Measurements from ENCODE around the gene FAM81A.
"Not testable (repeated sequence)": the region's sequence is repeated elsewhere in the genome, so short reads cannot be mapped to it uniquely, and the experiment has no call there.

FAM81A gene

GRCh38 chr15:59428898-59429297, 9.1 kb upstream of the FAM81A start:
- DNase-seq: not testable (repeated sequence)

GRCh38 chr15:59432389-59432788, 5.6 kb upstream of the FAM81A start:
- DNase-seq: no peak

- DNase-seq: no peak
Observed at GRCh38 chr15:59434481-59434880, 3.5 kb upstream of the FAM81A start.

DNA sequence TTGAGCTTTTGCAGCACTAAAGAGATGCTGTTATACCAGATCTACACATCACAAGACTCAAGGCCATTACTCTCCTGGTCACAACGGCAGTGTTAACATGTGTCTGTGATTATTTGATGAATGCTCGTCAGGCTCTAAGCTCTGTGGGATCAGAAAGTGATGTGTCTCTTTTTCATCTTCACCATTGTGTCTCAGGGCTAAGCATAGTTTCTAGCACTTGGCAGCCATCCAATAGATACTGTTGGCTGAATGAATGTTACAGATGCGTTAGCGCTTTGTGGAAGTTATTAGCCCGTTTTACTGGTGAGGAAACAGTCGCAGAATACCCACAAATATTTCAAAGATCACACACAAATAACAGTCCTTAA, 1.2 kb upstream of the FAM81A start:
- DNase-seq: peak; percentile 14

- DNase-seq: no peak
Observed at GRCh38 chr15:59437142-59437816, 707 bp upstream of the FAM81A start.

DNA sequence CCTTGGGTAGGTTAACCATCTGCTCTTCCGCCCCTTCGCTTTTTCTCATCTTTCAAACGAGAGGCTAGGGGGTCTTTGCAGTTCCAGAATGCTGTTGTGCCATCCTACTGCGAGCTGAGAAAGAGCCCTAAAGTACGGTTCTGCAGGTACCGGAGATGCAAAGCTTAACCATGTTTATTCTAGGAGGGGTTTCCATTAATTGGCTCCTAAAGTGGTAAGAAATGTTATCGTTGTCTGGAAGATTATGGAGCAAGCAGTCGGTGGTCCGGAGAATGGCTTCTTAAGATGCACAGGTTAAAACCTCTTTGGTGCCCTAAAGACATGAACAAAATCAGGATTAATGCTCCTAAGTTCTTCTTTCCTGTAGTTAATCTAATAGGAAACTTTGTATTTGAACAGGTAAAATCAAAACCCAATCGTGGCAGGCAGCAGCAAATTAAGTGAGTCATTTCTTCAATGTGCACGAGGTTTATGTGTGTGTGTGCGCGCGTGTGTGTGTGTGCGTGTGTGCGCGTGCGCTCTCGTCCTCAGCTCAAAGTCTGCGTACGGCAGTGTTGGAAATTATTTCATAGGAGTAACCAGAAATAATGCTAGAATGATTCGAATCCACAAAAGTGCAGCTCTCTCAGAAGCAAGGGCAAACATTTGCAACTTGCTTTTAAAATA, 772 bp downstream of the FAM81A start:
- no peak for DNase-seq

DNA sequence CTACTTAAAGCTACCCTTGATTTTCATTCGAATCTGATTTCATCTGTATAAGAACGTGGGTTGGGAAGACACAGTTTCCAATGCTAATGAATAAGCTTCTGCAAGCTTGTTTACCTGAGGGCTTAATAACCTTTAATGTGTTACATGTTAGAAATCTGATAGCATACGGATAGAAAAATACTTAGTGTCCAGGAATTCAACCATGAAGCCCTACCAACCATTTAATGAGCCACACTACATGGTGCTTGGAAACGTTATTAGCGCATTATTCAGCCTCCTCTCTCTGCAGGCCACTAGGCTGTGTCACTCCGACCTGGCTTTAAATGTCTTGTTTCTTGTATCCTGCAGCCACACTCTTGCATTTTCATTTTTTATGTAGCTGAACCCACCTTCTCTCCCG, 1.6 kb downstream of the FAM81A start:
- DNase-seq: no peak

DNA sequence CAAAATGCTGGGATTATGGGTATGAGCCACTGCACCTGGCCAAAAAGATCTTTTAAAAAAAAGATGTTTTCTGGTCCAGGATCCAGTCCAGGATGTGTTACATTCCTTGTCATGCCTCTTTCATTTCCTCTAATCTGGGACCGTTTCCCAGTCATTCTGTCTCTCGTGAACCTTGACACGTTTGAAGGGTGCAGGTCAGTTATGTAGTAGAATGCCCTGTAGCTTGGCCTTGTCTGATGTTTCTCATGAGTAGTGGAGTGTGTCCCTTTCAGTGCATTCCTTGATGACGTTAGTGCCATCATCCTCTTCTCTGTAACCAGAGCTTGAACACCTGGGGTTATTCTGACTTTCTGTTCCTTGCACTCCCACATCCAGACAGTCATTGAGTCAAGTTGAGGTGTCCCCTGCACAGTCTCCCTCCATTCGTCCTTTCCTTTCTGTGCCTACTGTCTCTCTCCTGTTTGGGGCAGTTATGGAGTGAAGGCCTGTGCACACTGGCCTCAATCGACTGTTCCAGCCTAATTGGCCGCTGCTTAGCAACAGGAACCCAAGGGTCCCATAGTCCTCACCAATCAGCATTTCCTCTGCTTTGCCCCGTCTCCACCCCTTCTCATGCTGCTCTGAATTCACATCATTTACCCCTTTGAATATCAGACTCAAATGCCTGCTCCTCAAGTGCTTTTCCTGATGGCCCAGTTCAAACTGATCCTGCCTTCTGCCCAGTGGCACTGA, 5.5 kb downstream of the FAM81A start:
- DNase-seq: no peak

DNA sequence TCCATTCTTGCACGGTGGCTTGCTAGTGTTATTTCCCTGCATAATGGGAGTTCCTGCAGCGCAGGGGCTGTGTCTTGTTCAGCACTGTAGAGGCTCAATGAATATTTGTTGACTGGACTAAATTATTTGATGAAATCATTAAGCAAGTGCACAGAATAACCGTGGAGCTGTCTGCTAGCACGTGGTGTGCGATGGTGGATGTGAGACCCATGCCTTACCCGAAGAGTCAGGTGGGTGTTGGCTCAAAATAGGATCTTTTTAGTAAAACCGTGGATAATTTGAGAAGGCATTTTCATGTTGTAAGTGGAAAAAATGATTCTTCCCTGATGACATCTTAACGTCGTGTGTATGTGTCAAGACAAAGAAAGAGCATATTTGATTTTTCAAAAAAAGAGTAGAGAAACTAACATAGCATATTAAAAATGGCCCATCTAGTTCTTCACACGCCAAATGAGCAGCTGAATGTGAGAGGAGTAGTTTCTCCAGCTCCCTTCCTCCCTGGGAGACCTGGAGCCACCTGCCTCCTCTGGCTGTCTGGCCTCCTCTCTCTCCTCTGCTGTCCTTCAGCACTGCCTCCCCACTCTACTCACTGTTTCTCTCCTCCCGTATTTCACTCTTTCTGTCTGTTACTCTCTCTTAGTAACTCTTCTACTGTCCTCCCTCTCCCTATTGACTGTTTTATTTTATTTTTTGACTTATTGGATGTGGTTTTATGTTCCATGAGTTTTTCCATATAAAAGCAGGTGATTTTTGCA, 6.3 kb downstream of the FAM81A start:
- no peak for DNase-seq

- DNase-seq: no peak
Observed at GRCh38 chr15:59444980-59445545, 7.1 kb downstream of the FAM81A start.

GRCh38 chr15:59446232-59446957, 8.4 kb downstream of the FAM81A start:
- no peak for DNase-seq

DNA sequence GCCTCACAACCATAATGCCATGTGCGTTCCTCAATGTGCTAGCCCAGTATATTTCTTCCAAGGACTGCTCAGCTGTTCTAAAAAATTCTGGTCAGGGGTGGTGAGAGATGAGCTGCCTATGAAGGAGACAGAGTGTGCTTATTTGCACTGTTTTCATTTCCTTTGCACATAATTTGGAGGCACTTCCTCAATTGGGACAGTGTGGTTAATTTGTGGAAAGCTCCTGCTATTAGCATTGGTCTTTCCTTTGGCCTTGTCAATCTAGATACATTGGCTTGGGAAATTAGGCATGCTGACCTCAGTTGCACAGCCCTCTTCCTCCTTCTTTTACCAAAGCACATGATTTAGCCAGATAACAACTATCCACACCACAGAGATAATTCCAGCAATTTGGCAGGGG, 9.4 kb downstream of the FAM81A start:
- DNase-seq: peak; percentile 8

- DNase-seq: no peak
Observed at GRCh38 chr15:59448871-59449270, 10.9 kb downstream of the FAM81A start.

- no peak for DNase-seq
Observed at GRCh38 chr15:59453474-59454215, 15.7 kb downstream of the FAM81A start.

DNA sequence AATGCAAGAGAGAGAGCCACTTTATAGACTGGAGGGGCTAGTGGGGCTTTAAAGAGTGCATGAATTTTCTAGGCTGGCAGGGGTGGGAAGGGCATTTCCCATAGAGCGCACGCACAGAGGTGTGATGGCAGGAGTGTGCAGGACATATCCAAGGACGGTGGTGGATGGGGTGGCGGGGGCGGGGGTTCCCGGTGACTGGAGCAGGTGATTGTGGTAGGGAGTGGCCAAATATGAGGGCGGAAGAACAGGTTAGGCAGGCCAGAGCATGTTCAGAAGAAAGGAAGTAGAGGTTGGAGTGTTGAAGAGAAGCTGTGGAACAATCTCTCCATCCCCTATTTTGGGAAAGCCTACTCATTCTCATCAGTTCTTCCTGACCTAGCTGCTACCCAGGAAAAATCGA, 18.1 kb downstream of the FAM81A start:
- DNase-seq: no peak

- no peak for DNase-seq
Observed at GRCh38 chr15:59457103-59457502, 19.1 kb downstream of the FAM81A start.

DNA sequence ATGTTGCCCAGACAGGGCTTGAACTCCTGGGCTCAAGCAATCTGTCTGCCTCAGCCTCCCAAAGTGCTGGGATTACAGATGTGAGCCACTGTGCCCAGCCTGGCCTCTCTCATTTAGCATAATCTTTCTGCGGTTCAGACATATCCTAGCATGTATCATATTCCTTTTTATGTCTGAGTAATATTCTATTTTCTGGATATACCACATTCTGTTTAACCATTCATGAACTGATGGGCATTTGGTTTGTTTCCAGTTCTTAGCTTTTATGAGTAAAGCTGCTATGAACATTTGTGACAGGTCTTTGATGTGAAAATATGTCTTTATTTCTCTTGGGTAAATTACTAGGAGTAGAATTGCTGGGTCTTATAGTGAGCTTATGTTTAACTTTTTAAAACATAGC, 23.5 kb downstream of the FAM81A start:
- no peak for DNase-seq

DNA sequence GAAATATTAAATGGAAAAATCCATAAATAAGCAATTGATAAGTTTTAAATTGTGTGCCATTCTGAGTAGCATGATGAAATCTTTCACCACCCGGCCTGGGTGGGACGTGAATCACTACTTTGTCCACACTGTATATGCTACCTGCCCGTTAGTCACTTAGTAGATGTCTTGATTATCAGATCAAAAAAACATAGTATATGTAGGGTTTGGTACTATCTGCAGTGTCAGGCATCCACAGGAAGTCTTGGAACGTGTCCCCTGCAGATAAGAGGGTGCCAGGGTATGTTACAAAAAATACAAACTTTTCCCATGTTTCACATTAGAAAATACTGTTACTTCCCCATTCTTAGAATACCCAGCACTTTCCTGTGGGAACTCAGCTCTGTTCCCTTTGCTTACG, 35.2 kb downstream of the FAM81A start:
- peak; percentile 82 for DNase-seq

- DNase-seq: not testable (repeated sequence)
Observed at GRCh38 chr15:59475161-59475560, 37.2 kb downstream of the FAM81A start.

DNA sequence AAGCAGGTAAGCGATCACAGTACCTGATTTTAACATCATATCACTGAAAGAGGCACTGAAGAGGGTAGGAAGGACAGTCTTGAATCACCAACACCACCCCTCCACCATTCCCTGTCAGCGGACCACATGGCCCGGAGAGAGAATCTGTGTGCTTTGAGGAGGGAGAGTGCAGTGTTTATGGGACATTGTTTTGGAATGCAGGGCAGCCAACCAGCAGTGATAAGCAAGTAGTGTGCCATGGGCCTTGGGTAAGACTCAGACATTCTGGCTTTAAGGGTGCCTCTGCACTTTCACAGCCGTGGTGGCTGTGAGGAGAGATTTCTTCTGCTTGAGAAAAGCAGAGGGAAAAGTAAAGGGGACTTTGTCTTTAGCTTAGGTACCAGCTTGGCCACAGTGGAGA, 46.4 kb downstream of the FAM81A start:
- DNase-seq: no peak

- DNase-seq: no peak
Observed at GRCh38 chr15:59485036-59485435, 47.0 kb downstream of the FAM81A start.

- DNase-seq: not testable (repeated sequence)
Observed at GRCh38 chr15:59489485-59489884, 51.5 kb downstream of the FAM81A start.

Measured in OCI-M1 (cell line).